OCI-LY1 (cell line): ENCODE measurements around the gene SLC12A5.

Experiments
- H2AFZ ChIP-seq: fragments of 200-600 bp; sonication (generic), shearing (Covaris generic); 2 replicates; pipeline ENCODE4 v1.6.0; 2014; ENCODE audit warnings: antibody characterized with exemption, mild to moderate bottlenecking, low read length
- H3F3A ChIP-seq: fragments of 200-600 bp; sonication (generic), shearing (Covaris generic); 2 replicates; pipeline ENCODE4 v1.6.0; 2014; ENCODE audit warnings: mild to moderate bottlenecking, antibody characterized with exemption, low read length, moderate library complexity; ENCODE audit not compliant: insufficient read depth
- H3K27ac ChIP-seq: fragments of 200-600 bp; sonication (generic); 2 replicates; pipeline ENCODE4 v1.5.1; 2014; ENCODE audit warnings: low read length, mixed run types, mild to moderate bottlenecking, low read depth; ENCODE audit not compliant: poor library complexity, severe bottlenecking
- H3K27me3 ChIP-seq: fragments of 200-600 bp; sonication (generic); 2 replicates; pipeline ENCODE4 v1.6.0; 2014; ENCODE audit warnings: antibody characterized with exemption, mild to moderate bottlenecking, low read length, moderate library complexity; ENCODE audit not compliant: insufficient read depth
- H3K36me3 ChIP-seq: fragments of 200-600 bp; sonication (generic); 2 replicates; pipeline ENCODE4 v1.6.1; 2014; ENCODE audit warnings: mild to moderate bottlenecking, antibody characterized with exemption, low read length, moderate library complexity, mixed read lengths; ENCODE audit not compliant: insufficient read depth
- H3K4me1 ChIP-seq: fragments of 200-600 bp; sonication (generic); 2 replicates; pipeline ENCODE4 v1.5.1; 2014; ENCODE audit warnings: mild to moderate bottlenecking, low read length, moderate library complexity; ENCODE audit not compliant: insufficient read depth, severe bottlenecking
- H3K4me2 ChIP-seq: fragments of 200-600 bp; sonication (generic), shearing (Covaris generic); 2 replicates; pipeline ENCODE4 v1.6.1; 2014; ENCODE audit warnings: low read length
- H3K4me3 ChIP-seq: fragments of 200-600 bp; sonication (generic); 2 replicates; pipeline ENCODE4 v1.5.1; 2014; ENCODE audit warnings: low read length, low read depth, mild to moderate bottlenecking, mixed read lengths; ENCODE audit not compliant: poor library complexity, severe bottlenecking
- H3K79me2 ChIP-seq: fragments of 200-600 bp; shearing (Covaris generic); 2 replicates; pipeline ENCODE4 v1.6.1; 2016; ENCODE audit warnings: mixed run types, low read length, mixed read lengths; ENCODE audit not compliant: insufficient read depth
- H3K9ac ChIP-seq: fragments of 200-600 bp; sonication (generic), shearing (Covaris generic); 2 replicates; pipeline ENCODE4 v1.6.1; 2014; ENCODE audit warnings: mild to moderate bottlenecking, low read length, mixed read lengths
- H3K9me2 ChIP-seq: fragments of 200-600 bp; sonication (generic), shearing (Covaris generic); 2 replicates; pipeline ENCODE4 v1.6.1; 2014; ENCODE audit warnings: low read depth, mild to moderate bottlenecking, low read length, mixed read lengths
- H3K9me3 ChIP-seq: fragments of 200-600 bp; shearing (Covaris generic); 2 replicates; pipeline ENCODE4 v1.6.1; 2014; ENCODE audit warnings: low read length, mixed read lengths
- H4K20me1 ChIP-seq: fragments of 200-600 bp; sonication (generic), shearing (Covaris generic); 2 replicates; pipeline ENCODE4 v1.6.0; 2016; ENCODE audit warnings: mild to moderate bottlenecking, low read length; ENCODE audit not compliant: insufficient read depth
- CTCF ChIP-seq: fragments of 200-600 bp; sonication (generic), shearing (Covaris generic); IDR thresholded peaks from 2 replicates; pipeline ENCODE4 v1.5.1; 2017; ENCODE audit warnings: mild to moderate bottlenecking, antibody characterized with exemption, low read length, moderate library complexity, mixed read lengths
- EZH2 ChIP-seq: fragments of 200-600 bp; sonication (generic), shearing (Covaris generic); IDR thresholded peaks from 2 replicates; pipeline ENCODE4 v1.8.0; 2017; ENCODE audit warnings: borderline replicate concordance, mixed run types, mild to moderate bottlenecking, antibody characterized with exemption, low read length, moderate library complexity, mixed read lengths

Gene SLC12A5

GRCh38 chr20:46060975-46061374 is 32.0 kb downstream of the SLC12A5 start:
- peaks cover 61% of the 10 kb centered on the region for H3K36me3 ChIP-seq
- H3K4me3 ChIP-seq: no peak overlapping the region
- H3K27me3 ChIP-seq: no peaks in the 10 kb centered on the region
- H3F3A ChIP-seq: no peaks in the 10 kb centered on the region
- H4K20me1 ChIP-seq: no peaks in the 10 kb centered on the region
- H3K9me2 ChIP-seq: no peaks in the 10 kb centered on the region
- no peaks in the 10 kb centered on the region for H3K9me3 ChIP-seq
- no peak overlapping the region for H2AFZ ChIP-seq
- no peaks in the 10 kb centered on the region for H3K79me2 ChIP-seq
- no peak overlapping the region for H3K9ac ChIP-seq
- H3K4me1 ChIP-seq: peaks cover 15% of the 10 kb centered on the region
- H3K4me2 ChIP-seq: no peak overlapping the region
- TF ChIP-seq CTCF: no peak
- TF ChIP-seq EZH2: no peak
- H3K27ac ChIP-seq: no peak overlapping the region

- peaks cover 73% of the 10 kb centered on the region for H3K36me3 ChIP-seq
- no peaks in the 10 kb centered on the region for H3K79me2 ChIP-seq
- no peak overlapping the region for H2AFZ ChIP-seq
- no peaks in the 10 kb centered on the region for H3K9me2 ChIP-seq
- no peak overlapping the region for H3K4me2 ChIP-seq
- no peaks in the 10 kb centered on the region for H3K27me3 ChIP-seq
- peaks cover 15% of the 10 kb centered on the region for H3K4me1 ChIP-seq
- no peak for TF ChIP-seq CTCF
- no peak for TF ChIP-seq EZH2
- no peaks in the 10 kb centered on the region for H4K20me1 ChIP-seq
- H3K27ac ChIP-seq: no peak overlapping the region
- no peaks in the 10 kb centered on the region for H3F3A ChIP-seq
- no peak overlapping the region for H3K4me3 ChIP-seq
- no peaks in the 10 kb centered on the region for H3K9me3 ChIP-seq
- no peak overlapping the region for H3K9ac ChIP-seq
Observed at GRCh38 chr20:46062151-46062550, 33.1 kb downstream of the SLC12A5 start.

- Histone ChIP-seq H3K4me1 (peaks cover 15% of the 10 kb centered on the region), H3K27ac (no peak overlapping the region), H4K20me1 (no peaks in the 10 kb centered on the region), H3K36me3 (peaks cover 76% of the 10 kb centered on the region), H3K4me2 (no peak overlapping the region), H3K79me2 (no peaks in the 10 kb centered on the region), H3K9me3 (no peaks in the 10 kb centered on the region), H2AFZ (no peak overlapping the region), H3K27me3 (no peaks in the 10 kb centered on the region), H3K9me2 (no peaks in the 10 kb centered on the region), H3F3A (no peaks in the 10 kb centered on the region), H3K9ac (no peak overlapping the region), H3K4me3 (no peak overlapping the region)
- TF ChIP-seq EZH2: no peak
- no peak for TF ChIP-seq CTCF
Observed at GRCh38 chr20:46062621-46063020, 33.6 kb downstream of the SLC12A5 start.
